Trophoblast cell (in vitro differentiated cells and primary cell): ENCODE measurements around the gene TRUB2.
A peak's percentile ranks its signal among the peaks of the same experiment; 100 is the strongest.
"Not testable (repeated sequence)": the region's sequence is repeated elsewhere in the genome, so short reads cannot be mapped to it uniquely, and the experiment has no call there.

Experiments
- DNase-seq, 2 donors: peaks; one replicate each; pipeline ENCODE4 v3.0.0-alpha.2; 2016
- H2AFZ ChIP-seq: 2 replicates; pipeline ENCODE4 v1.6.1; 2013; ENCODE audit warnings: low read length, moderate library complexity, mild to moderate bottlenecking; ENCODE audit not compliant: insufficient read depth, poor library complexity
- H2AK5ac ChIP-seq: 2 replicates; pipeline ENCODE4 v1.6.1; 2013; ENCODE audit warnings: mild to moderate bottlenecking, low read length
- H2BK120ac ChIP-seq: 2 replicates; pipeline ENCODE4 v1.6.1; 2013; ENCODE audit warnings: low read length, mild to moderate bottlenecking, moderate library complexity; ENCODE audit not compliant: insufficient read depth, poor library complexity
- H2BK12ac ChIP-seq: 2 replicates; pipeline ENCODE4 v1.6.1; 2013; ENCODE audit warnings: mild to moderate bottlenecking, low read length, moderate library complexity
- H2BK5ac ChIP-seq: 2 replicates; pipeline ENCODE4 v1.6.1; 2013; ENCODE audit warnings: low read length, low read depth, moderate library complexity, mild to moderate bottlenecking; ENCODE audit not compliant: poor library complexity
- H3K14ac ChIP-seq: 2 replicates; pipeline ENCODE4 v1.6.1; 2013; ENCODE audit warnings: mild to moderate bottlenecking, low read length
- H3K18ac ChIP-seq: 2 replicates; pipeline ENCODE4 v1.6.1; 2013; ENCODE audit warnings: mild to moderate bottlenecking, low read length
- H3K23ac ChIP-seq: 2 replicates; pipeline ENCODE4 v1.6.1; 2013; ENCODE audit warnings: low read length
- H3K27ac ChIP-seq: 2 replicates; pipeline ENCODE4 v1.5.1; 2013; ENCODE audit warnings: low read depth, mild to moderate bottlenecking, inconsistent platforms, low read length, moderate library complexity
- H3K27me3 ChIP-seq: 2 replicates; pipeline ENCODE4 v1.6.1; 2013; ENCODE audit warnings: inconsistent platforms, mild to moderate bottlenecking, low read length, moderate library complexity; ENCODE audit not compliant: insufficient read depth
- H3K36me3 ChIP-seq, 2 experiments: 1 replicate in 1 of 2; 2 replicates in 1 of 2; pipeline ENCODE4 v1.6.1; 2013; ENCODE audit warnings: low read length in 2 of 2, mild to moderate bottlenecking in 2 of 2, moderate library complexity in 1 of 2; ENCODE audit not compliant: insufficient read depth in 2 of 2, control insufficient read depth in 1 of 2
- H3K4ac ChIP-seq: 2 replicates; pipeline ENCODE4 v1.6.1; 2013; ENCODE audit warnings: low read depth, mild to moderate bottlenecking, low read length, moderate library complexity
- H3K4me1 ChIP-seq, 2 experiments: 1 replicate in 1 of 2; 2 replicates in 1 of 2; pipeline ENCODE4 v1.6.1; 2013; ENCODE audit warnings: low read length in 2 of 2, mild to moderate bottlenecking in 2 of 2, moderate library complexity in 1 of 2; ENCODE audit not compliant: insufficient read depth in 2 of 2, control insufficient read depth in 1 of 2
- H3K4me2 ChIP-seq: 2 replicates; pipeline ENCODE4 v1.6.1; 2013; ENCODE audit warnings: inconsistent platforms, mild to moderate bottlenecking, low read length, moderate library complexity
- H3K4me3 ChIP-seq: 2 replicates; pipeline ENCODE4 v1.5.1; 2013; ENCODE audit warnings: mild to moderate bottlenecking, low read depth, low read length, inconsistent platforms
- H3K79me1 ChIP-seq: one replicate; pipeline ENCODE4 v1.6.1; 2013; ENCODE audit warnings: low read length
- H3K79me2 ChIP-seq: 2 replicates; pipeline ENCODE4 v1.6.1; 2013; ENCODE audit warnings: low read length, mild to moderate bottlenecking; ENCODE audit not compliant: control insufficient read depth, insufficient read depth, poor library complexity
- H3K9ac ChIP-seq: 2 replicates; pipeline ENCODE4 v1.6.1; 2013; ENCODE audit warnings: mild to moderate bottlenecking, low read length
- H3K9me3 ChIP-seq: 2 replicates; pipeline ENCODE4 v1.6.1; 2013; ENCODE audit warnings: low read depth, mild to moderate bottlenecking, control low read depth, inconsistent platforms, low read length; ENCODE audit not compliant: insufficient read depth
- H4K12ac ChIP-seq: 2 replicates; pipeline ENCODE4 v1.6.1; 2013; ENCODE audit warnings: low read depth, mild to moderate bottlenecking, low read length, moderate library complexity
- H4K8ac ChIP-seq: 2 replicates; pipeline ENCODE4 v1.6.1; 2013; ENCODE audit warnings: low read depth, mild to moderate bottlenecking, low read length, moderate library complexity
- H4K91ac ChIP-seq: one replicate; pipeline ENCODE4 v1.6.1; 2013; ENCODE audit warnings: low read depth, mild to moderate bottlenecking, low read length, moderate library complexity
- WGBS: extraction: QIAGEN DNeasy Blood & Tissue Kit; methylation state at CpG from one replicate; pipeline ENCODE4 v1.1.7; 2013; ENCODE audit warnings: missing lambda C conversion rate; ENCODE audit not compliant: insufficient read length, insufficient coverage; ENCODE audit errors: extremely low coverage; 5-methylcytosine and 5-hydroxymethylcytosine counted together

TRUB2 gene

GRCh38 chr9:128339761-128340690 lies 17.8 kb upstream of the TRUB2 start, which contains the start of gene SLC27A4:
Gene SLC27A4, plus strand, starts transcription at chr9:128340527. Its CDS starts 2,606 bp downstream, at chr9:128343133.
- peak within 1 kb of the TSS; percentile 95 for H2AFZ ChIP-seq
- no peak within 1 kb of the TSS for H3K23ac ChIP-seq
- H3K27me3 ChIP-seq = no peaks in the 10 kb centered on the region
- H3K4me1 ChIP-seq = peaks cover 0 to 10% of the 10 kb centered on the region in 2 experiments
- H3K4me3 ChIP-seq = peak within 1 kb of the TSS; percentile 83
- H3K4me2 ChIP-seq = peak within 1 kb of the TSS; percentile 98
- H4K8ac ChIP-seq = peak within 1 kb of the TSS; percentile 89
- no peak within 1 kb of the TSS for H2AK5ac ChIP-seq
- peak within 1 kb of the TSS; percentile 90 for H4K12ac ChIP-seq
- no peak within 1 kb of the TSS for H2BK5ac ChIP-seq
- H3K36me3 ChIP-seq = peaks cover 19 to 21% of the 10 kb centered on the region in 2 experiments
- H3K18ac ChIP-seq = peak within 1 kb of the TSS; percentile 69
- H3K4ac ChIP-seq = peak within 1 kb of the TSS; percentile 56
- H2BK12ac ChIP-seq = no peak within 1 kb of the TSS
- H3K9me3 ChIP-seq = no peaks in the 10 kb centered on the region
- H3K79me2 ChIP-seq = peaks cover 4% of the 10 kb centered on the region
- H3K27ac ChIP-seq = peak within 1 kb of the TSS; percentile 12
- peaks cover 6% of the 10 kb centered on the region for H3K79me1 ChIP-seq
- WGBS = no CpG with 5 or more reads among the region's 75 CpGs
- H2BK120ac ChIP-seq = peak within 1 kb of the TSS; percentile 50
- H3K9ac ChIP-seq = peak within 1 kb of the TSS; percentile 70
- peak within 1 kb of the TSS; percentile 83 for H3K14ac ChIP-seq
- peak; percentile 82 to 86 for DNase-seq
- H4K91ac ChIP-seq = peak within 1 kb of the TSS; percentile 82

GRCh38 chr9:128338852-128339614 lies 16.8 kb upstream of the TRUB2 start:
- H4K91ac ChIP-seq, H2AFZ ChIP-seq, H3K18ac ChIP-seq, H2BK5ac ChIP-seq, H3K4me2 ChIP-seq, H3K4me3 ChIP-seq, H2AK5ac ChIP-seq, H2BK12ac ChIP-seq, H3K23ac ChIP-seq, H3K79me1 ChIP-seq, H3K27me3 ChIP-seq, H3K9me3 ChIP-seq, H3K79me2 ChIP-seq, H4K12ac ChIP-seq, H2BK120ac ChIP-seq, H3K14ac ChIP-seq, H4K8ac ChIP-seq, H3K9ac ChIP-seq, H3K27ac ChIP-seq, H3K4ac ChIP-seq, DNase-seq: not testable (repeated sequence)
- H3K36me3 ChIP-seq = peaks cover 15 to 17% of the 10 kb centered on the region in 2 experiments
- WGBS = no CpG with 5 or more reads among the region's 15 CpGs
- H3K4me1 ChIP-seq = peaks cover 0 to 10% of the 10 kb centered on the region in 2 experiments

GRCh38 chr9:128337936-128338335 lies 15.7 kb upstream of the TRUB2 start:
- no CpG with 5 or more reads among the region's 7 CpGs for WGBS
- Histone ChIP-seq H3K79me2 (peaks cover 4% of the 10 kb centered on the region), H4K8ac (no peak overlapping the region), H3K9me3 (no peaks in the 10 kb centered on the region), H3K4me3 (no peak overlapping the region), H3K9ac (no peak overlapping the region), H3K23ac (no peak overlapping the region), H3K4me2 (no peak overlapping the region), H3K79me1 (peaks cover 6% of the 10 kb centered on the region), H3K18ac (no peak overlapping the region), H2BK5ac (no peak overlapping the region), H3K36me3 (peaks cover 11 to 16% of the 10 kb centered on the region in 2 experiments), H2AK5ac (no peak overlapping the region), H4K12ac (no peak overlapping the region), H4K91ac (no peak overlapping the region), H3K14ac (no peak overlapping the region), H3K4me1 (peaks cover 0 to 10% of the 10 kb centered on the region in 2 experiments), H3K4ac (no peak overlapping the region), H3K27me3 (no peaks in the 10 kb centered on the region), H2BK12ac (no peak overlapping the region), H2AFZ (no peak overlapping the region), H2BK120ac (no peak overlapping the region), H3K27ac (no peak overlapping the region)
- DNase-seq = no peak

GRCh38 chr9:128335914-128336313 lies 13.7 kb upstream of the TRUB2 start:
- Histone ChIP-seq H3K9ac (no peak overlapping the region), H4K91ac (no peak overlapping the region), H2BK12ac (no peak overlapping the region), H3K4me2 (no peak overlapping the region), H3K18ac (no peak overlapping the region), H3K79me1 (peaks cover 6% of the 10 kb centered on the region), H4K12ac (no peak overlapping the region), H3K4me1 (peaks cover 0 to 5% of the 10 kb centered on the region in 2 experiments), H3K79me2 (peaks cover 4% of the 10 kb centered on the region), H3K23ac (no peak overlapping the region), H3K4me3 (no peak overlapping the region), H3K27me3 (no peaks in the 10 kb centered on the region), H4K8ac (no peak overlapping the region), H2BK5ac (no peak overlapping the region), H3K36me3 (peaks cover 15 to 28% of the 10 kb centered on the region in 2 experiments), H2AK5ac (no peak overlapping the region), H2BK120ac (no peak overlapping the region), H2AFZ (no peak overlapping the region), H3K4ac (no peak overlapping the region), H3K9me3 (peaks cover 1% of the 10 kb centered on the region), H3K27ac (no peak overlapping the region), H3K14ac (no peak overlapping the region)
- no peak for DNase-seq
- WGBS = no CpG with 5 or more reads among the region's 2 CpGs
